NCI-H2107 treated with DMSO at 0.1 percent for 48 hours (cell line): ENCODE results near the gene ARHGEF28.

Experiments used
- DNase-seq: peaks from one replicate; lab custom pipeline; 2025; ENCODE audit not compliant: unreplicated experiment; lab: John Stamatoyannopoulos, UW

Gene ARHGEF28

DNA sequence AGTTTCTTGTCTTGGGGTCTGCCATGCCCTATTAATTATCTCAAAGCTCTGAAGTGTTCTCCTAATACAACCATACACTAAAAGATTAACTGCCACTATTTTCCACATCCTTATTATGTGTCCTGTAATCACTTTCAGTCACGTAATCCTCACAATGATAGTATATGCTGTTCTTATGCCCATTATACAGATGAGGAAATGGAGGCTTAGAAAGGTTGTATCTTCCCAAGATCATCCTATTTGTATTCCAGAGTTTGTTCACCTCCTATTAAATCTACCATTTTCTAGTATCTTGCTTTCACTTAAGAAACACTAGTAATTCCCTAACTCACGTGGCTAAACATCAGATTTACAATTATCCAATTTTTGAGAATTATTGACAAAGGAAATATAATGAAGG is 2.9 kb upstream of the ARHGEF28 start:
- DNase-seq: no peak

DNA sequence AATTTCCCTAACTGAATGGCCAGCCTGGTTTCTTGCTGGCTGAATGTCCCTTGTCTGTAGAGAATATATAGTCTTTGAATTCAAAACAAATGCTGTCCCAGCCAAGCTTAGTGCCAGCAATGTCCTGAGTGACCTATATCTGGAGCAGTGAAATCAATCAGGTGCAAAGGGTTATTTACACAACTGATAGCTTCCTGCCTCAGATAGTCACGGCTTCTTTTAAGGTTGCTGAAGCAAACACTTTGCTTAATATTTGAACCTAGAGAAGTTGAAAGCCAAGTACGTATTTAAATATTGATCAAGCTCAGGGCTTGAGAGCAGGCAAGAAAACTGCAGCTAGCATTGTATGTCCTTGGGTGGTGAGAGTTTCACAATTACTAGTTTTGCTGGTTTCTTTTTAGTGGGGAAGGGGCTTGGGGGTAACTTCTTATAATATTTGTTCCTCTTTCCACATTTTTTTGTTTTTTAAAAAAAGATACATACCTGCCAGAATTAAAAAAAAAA is 2.0 kb upstream of the ARHGEF28 start:
- no peak for DNase-seq

DNA sequence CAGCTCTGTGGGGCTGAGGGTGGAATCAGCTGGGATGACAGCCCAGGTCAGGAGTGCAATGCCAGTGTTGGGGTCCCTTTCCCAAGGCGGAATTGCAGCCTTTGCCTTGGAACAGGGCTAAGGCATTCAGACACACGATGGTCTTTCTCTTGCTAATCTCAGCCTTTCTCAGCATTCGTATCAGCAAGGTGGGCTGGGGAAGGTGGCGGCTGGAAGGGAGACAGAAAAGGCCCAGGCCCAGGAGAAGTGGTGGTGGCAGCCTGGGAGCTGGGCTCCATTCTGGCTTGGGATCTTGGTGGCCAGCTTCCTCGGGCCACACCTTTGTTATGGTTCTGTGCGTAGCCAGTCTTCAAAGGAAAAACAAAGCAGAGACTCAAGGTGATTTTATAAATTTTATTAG is 1.1 kb upstream of the ARHGEF28 start:
- DNase-seq: no peak

DNA sequence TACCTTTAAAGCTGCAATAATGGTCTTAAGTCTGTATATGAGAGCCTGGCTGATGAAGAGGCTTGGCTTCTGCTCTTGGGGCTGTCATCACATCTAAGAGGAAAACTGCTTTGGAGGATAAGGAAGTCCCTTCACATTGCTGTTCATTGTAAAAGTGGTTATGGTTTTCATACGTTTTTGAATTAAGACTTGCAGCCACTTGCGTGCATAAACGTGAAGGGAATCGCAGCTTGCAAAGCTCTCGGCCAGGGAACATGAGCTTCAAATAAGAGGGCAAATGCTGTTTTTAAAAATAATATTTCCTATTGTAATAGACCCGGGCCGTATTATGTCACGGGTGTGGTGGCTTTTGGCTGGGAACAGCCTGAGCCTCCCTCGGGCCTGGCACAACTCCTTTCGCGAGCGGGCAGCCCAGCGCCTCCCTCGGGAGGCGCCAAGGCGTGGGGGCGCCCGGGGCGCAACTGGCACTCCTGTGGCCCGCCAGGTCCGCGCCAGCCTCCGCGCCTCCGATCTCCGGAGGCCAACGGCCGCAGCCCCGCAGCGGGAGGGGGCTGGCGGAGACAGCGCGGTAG is 538 bp upstream of the ARHGEF28 start:
- DNase-seq: no peak

DNA sequence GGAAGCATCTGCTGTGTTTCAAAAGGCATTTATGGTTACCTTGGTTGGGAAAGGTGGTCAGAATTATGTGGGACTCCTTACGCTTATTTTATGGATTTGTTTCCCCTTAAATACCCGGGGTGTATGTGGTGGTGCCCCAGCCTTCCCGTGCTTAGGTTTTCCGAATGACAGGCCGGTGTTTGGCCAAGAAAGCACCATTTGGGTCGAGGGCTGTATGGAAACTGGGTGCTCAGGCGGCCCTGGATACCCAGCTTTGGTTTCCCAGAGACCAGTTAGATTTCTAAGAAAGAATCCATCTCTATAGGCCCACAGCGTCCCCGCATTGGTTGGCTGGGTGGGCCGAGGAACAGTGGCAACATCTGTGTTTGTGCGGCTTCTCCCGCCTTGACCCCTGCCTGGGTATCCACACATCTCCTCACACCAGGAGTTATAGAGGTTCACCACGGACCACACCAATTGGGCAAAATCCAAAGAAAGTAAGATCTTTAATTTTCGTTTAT is 868 bp downstream of the ARHGEF28 start:
- no peak for DNase-seq

DNA sequence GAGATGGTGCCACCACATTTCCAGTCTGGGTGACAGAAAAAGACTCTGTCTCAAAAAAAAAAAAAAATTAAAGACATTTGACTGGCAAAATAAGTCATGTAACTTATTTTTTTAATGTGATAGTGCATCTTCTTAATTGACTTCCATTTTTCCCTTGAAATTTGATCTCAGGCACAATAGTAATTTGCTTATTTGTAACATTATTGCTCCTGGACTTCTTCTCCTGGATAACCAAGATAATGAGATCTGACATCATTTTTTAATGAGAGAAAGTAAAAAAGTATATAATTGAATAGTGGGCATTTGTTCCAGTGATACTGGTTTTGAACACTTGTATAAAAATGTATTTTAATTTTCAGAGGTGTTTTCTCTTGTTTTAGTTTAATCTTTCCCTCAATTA is 3.5 kb downstream of the ARHGEF28 start:
- no peak for DNase-seq

DNA sequence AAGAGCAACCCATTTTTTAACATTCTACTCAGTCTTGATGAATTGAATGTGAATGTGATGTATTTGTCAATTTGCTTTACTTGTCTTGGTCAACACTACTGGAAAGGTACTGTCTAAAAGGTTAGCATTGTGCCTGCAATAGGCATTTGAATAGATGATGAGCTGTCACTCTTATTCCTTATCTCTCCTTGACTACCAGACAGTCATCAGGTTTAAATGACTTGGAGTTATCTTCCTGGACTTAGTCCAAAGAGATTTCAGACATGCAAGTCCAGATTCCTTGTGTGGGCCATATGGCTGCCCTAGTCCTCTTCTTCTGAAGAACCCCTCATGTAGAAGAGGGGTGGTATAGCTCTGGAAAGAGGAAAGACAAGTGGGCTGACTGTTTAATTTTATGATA is 4.8 kb downstream of the ARHGEF28 start:
- no peak for DNase-seq

DNA sequence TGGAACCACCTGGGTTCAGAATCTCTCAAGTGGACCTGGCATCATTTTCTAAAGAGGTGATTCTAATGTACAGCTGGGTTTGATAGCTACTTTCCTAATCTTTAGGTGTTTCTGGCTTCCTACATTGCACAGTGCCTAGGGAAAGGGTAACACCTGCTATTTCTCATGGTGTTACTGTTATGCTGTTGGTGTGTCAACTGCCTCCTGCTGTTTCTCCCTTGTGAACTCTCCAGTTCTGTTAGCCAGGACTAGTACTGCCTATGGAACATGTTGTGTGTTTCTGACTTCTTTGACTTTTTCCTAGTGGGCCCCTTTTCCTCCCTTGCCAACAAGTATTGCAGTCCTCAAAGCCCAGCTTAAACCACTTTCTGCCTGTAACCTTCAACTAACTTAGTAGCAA is 5.5 kb downstream of the ARHGEF28 start:
- DNase-seq: no peak

DNA sequence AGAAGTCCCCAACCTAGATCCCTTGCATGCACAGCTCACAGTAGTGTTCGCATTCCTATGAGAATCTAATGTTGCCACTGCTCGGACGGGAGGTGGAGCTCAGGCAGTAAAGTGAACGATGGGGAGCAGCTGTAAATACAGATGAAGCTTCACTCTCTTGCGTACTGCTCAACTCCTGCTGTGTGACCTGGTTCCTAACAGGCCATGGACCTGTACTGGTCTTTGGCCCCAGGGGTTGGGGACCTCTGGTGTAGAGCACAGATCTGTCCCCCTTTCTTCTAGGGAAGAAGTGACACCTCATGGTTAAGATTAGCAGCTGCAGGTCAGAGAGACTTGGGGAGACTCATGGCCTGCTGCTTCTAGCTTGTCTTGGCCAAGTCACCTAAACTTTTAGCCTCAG is 7.1 kb downstream of the ARHGEF28 start:
- DNase-seq: no peak

DNA sequence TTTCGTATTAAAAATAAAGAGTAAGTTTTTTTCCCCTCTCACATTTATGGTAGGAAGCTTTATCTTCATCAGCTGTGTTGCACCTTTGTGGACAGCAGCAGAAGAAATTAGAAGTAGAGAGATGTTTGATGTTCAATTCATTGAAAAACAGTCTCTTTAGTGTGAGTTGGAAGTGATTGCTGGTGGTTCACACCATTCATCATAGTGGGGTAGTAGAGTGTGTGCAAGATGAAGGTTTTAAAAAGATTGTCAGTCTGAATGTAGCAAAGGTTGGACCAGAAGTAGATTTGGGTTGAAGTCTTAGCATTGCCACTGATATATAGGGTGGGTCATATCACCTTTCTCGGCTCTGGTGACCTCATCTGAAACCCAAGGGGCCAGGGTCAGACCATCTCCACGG is 10.4 kb downstream of the ARHGEF28 start:
- no peak for DNase-seq

DNA sequence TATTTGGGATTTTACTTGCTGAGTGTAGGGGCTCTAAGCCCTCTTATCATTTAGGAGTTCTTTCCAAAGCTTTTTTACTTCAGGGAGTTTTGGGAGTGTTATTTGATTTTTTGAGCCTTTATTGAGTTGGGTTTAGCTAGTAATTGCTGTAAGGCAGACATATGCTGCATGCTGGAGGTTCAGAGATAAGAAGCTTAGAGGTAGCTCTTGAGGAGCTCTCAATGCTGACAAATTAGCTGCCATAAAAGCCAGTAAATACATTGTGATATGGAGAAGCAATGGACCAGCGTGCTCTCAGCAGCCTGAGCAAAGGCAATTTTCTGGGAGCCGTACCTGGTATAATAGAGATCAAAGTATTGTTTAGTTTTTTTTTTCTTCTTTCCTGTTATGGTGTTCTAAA is 11.6 kb downstream of the ARHGEF28 start:
- DNase-seq: no peak

DNA sequence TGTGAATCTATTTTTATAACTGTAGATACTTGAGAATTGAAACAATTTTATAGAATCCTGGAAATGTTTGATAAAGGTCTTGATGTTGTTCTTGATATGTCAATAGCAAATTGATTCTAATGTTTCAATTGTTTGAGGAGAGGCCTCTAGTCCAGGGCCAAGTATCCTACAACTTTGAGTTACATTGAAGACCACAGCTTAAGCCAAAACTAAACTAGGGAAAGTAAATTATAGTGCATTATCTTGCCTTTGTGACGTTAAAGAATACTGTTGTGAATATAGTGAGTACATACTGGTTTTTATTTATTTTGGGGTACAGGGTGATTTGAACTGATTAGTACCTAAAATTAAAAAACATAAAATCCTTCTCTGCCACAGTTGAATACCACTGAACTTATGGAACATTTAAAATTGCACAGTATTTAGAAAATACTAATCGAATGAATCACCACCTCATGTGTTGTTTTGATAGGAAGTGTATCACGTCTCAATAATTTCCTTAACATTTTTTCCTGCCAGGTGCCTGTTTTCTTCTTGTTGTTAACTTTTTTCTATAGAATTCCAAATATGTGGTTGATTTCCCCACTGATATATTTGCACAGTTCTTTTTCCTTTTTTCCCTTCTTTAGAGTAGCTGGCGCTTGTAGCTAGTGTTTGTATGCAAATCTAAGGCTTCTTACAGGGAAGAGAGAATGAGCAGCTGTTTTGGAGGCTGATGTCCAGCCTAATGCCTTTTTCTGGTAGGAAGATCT is 12.5 kb downstream of the ARHGEF28 start:
- no peak for DNase-seq

DNA sequence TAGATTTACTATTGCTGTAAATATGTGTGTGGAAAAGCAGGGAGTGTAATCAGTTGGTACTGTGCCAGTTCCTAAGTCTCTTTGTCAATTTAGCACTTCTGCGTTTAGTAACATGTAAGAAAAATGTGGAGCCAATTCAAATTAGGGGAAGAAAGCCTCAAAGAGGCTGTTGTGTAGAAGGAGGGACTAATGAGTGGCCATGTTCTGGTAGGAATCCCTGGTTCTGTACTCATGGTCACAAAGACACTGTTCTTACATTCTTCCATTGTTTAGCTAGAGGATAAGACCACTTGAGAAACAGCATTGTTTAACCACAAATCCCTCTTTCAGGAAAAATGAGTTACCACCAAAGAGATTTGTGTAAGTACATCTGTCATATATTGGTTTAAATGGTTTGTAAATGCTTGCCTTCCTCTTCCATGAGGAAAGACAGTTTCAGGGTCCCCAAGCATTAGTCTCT is 14.9 kb downstream of the ARHGEF28 start:
- no peak for DNase-seq

DNA sequence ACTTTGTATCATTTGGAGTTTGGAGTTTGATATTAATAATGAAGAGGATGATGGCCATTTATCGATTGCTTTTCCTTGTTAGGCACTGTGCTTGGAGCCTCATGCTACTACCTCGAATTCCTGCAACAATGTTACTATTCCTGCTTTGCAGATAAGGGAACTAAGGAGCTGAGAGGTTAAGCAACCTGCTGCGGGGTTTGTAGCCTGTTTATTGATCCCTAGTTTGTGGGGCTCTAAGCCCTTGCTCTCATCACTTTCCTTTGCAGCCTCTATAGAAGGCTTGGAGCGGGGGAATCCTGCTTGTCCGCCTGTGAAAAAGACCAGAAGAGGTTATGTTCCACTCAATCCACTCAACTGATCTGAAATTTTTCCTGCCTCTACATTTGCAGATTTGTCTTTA is 15.8 kb downstream of the ARHGEF28 start:
- DNase-seq: no peak

DNA sequence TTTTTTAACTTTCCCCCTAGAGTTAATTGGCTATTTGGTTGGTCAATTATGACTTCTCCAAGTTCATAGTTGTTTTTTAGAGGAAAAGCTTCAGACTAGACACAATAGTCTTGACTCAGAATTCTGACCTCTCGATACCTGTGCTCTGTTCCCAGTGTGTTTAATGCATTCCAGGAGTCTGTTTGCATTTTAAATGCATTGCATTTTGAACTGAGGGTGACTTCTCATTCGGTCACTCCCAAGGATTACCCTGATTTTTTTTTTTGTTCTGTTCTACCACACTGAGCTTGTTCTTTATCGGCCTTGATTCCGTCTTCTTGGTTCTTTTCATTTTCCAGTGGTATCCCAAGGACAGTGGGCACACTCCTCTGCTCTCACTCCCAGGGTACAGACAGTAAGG is 16.3 kb downstream of the ARHGEF28 start:
- DNase-seq: no peak

DNA sequence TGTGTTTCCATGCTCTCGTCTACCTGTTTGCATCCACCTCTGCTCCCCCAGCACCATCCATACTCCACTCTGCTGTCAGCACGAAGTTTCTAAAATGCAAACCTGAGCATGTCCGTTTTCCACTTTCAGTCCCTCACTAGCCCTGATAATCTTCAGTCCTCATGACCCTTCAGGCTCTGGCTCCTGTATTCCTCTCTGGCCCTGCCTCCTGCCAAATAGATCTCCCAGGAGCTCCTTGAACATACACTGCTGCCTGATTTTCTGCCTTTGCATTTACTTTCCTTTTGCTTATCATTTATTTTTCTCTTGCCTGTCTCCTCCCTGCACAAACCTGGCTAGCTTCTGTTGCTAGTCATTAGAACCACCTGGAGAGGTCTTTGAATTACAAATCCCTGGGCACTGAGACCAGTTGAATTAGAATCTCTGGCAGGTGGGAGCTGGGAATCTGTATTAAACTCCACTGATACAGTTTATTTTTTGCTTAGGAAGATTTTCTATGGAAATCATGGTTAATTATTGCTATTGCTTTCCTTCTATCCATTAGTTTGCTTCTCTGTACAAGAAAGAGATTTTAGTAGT is 18.5 kb downstream of the ARHGEF28 start:
- DNase-seq: no peak

DNA sequence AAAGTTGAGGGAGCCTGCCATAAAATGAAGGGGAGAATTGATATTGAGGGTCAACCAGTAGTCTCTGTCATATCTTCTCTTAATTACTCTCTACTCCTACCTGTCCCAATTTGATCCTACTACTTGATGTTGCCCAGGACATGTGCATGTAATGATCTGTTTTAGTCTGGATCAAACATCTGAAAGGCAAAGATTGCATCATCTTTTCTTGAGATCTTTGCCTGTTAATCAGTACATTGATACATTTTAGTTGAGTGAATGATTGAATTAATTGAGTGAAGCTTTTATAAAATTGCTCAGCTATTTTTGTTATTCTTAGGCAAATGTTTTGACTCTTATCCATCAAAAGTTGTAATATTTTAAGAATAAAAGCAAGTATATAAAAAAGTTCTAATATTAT is 21.7 kb downstream of the ARHGEF28 start:
- no peak for DNase-seq

DNA sequence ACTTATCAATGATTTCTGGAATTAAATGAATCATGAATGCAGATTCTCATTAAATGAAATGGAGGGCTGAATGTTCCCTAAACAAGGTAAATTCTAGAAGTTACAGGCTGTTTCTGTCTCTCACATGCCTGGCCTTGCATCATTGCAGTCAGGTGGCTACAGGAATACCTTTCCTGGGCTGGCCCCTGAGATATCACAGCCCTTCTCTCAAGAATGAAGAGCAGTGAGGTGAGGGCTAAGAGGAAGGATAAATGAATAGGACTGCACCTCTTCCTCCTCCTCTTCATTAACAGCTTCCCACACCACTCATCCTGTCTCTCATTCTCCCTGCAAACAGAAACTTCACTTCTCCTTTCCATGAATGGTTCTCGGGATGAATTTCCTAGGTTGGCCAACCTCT is 22.5 kb downstream of the ARHGEF28 start:
- no peak for DNase-seq

DNA sequence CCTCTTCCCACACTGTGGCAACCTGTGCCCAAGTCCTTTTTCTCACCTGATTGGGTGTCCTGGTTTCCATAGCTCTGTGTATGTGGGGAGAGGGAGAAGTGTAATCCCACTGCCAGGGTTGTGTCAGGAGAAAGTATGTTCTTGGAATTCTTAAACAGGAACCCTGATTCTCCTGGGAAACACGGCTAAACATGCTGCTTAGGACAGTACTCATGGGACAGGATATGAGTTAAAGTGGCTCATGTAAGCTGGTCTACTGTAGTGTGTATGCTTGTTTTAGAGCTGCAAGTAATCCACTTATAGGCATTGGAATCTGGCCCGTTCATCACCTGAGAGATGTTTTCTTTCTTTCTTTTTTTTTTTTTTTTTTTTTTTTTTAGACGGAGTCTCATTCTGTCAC is 23.9 kb downstream of the ARHGEF28 start:
- DNase-seq: no peak

DNA sequence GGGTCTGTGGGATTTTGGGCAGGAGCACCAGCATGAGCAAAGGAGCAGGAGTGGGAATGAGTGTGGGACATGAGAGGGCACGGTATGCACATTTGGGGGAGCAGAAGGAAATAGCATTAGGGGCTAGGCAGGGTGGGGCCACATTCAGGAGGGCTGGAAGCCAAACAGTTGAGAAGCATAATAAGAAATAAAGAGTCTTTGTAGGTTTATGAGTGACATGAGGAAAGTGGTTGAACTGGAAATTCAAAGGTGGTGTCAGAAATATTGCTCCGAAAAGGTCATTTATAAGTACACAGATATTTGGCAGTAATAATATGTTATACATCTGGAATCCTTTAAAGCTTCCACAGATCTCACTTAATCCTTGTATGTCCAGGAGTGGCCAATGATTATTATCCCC is 26.4 kb downstream of the ARHGEF28 start:
- DNase-seq: no peak

DNA sequence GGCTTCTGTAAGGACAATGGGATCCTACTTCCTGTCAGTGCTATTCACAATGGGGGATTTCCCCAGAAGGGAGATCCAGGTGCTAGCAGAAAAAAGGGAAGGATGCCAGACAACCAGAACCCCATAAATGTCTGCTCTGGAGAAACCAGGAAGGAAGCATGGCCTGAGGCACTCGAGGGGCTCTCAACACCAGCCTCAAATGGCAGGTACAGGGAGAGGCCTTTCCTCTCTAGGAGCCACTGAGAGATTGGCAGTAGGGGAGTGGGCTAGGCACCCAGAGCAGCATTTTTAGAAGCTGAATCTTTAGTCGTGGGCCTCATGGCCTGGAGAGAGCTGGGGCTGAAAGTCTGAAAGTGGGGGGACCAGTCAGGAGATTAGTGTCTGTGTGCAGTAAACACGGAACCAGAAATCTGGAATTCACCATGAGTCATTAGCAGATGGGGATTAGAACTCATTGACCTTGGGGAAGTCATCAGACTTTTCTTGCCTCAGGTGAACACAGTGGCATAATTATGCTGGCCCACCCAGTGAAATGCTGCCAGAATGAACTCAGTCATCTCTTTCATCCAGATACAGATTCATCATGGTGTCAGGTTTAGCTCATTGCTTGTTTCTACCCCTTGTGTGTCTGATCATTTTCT is 28.3 kb downstream of the ARHGEF28 start:
- no peak for DNase-seq

DNA sequence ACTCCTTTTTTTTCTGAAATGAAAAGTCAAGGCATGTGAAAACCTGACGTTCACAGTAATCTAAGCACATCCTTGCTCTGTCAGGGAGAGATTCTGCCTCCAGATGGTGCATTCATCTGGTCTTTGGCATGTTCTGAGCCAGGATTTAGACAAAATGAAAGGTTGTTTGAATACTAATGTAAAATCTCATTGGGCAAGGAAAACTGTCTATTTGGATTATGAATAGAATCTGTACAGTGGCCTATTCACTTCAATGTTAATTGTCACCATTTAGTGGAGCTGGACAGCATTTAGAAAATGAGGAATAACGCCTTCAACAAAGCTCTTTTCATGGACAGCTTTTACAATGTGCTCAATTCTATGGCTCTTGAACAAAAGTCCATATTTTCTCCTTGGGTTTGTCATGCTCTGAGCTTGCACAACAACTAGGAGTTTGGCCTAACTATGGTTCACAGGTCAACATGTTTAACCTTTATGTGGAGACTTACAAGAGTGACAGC is 28.9 kb downstream of the ARHGEF28 start:
- no peak for DNase-seq
